GM21423 (cell line): ENCODE results near the gene MAP2.
A peak's percentile ranks its signal among the peaks of the same experiment; 100 is the strongest.

Source experiments
- ATAC-seq: cut with Tn5 transposase; IDR thresholded peaks from one replicate; pipeline ENCODE4 v1.9.1; 2021; ENCODE audit warnings: mild to moderate bottlenecking, moderate library complexity; ENCODE audit not compliant: unreplicated experiment

The MAP2 gene, protein sequence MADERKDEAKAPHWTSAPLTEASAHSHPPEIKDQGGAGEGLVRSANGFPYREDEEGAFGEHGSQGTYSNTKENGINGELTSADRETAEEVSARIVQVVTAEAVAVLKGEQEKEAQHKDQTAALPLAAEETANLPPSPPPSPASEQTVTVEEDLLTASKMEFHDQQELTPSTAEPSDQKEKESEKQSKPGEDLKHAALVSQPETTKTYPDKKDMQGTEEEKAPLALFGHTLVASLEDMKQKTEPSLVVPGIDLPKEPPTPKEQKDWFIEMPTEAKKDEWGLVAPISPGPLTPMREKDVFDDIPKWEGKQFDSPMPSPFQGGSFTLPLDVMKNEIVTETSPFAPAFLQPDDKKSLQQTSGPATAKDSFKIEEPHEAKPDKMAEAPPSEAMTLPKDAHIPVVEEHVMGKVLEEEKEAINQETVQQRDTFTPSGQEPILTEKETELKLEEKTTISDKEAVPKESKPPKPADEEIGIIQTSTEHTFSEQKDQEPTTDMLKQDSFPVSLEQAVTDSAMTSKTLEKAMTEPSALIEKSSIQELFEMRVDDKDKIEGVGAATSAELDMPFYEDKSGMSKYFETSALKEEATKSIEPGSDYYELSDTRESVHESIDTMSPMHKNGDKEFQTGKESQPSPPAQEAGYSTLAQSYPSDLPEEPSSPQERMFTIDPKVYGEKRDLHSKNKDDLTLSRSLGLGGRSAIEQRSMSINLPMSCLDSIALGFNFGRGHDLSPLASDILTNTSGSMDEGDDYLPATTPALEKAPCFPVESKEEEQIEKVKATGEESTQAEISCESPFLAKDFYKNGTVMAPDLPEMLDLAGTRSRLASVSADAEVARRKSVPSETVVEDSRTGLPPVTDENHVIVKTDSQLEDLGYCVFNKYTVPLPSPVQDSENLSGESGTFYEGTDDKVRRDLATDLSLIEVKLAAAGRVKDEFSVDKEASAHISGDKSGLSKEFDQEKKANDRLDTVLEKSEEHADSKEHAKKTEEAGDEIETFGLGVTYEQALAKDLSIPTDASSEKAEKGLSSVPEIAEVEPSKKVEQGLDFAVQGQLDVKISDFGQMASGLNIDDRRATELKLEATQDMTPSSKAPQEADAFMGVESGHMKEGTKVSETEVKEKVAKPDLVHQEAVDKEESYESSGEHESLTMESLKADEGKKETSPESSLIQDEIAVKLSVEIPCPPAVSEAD (N-terminal part only)

DNA sequence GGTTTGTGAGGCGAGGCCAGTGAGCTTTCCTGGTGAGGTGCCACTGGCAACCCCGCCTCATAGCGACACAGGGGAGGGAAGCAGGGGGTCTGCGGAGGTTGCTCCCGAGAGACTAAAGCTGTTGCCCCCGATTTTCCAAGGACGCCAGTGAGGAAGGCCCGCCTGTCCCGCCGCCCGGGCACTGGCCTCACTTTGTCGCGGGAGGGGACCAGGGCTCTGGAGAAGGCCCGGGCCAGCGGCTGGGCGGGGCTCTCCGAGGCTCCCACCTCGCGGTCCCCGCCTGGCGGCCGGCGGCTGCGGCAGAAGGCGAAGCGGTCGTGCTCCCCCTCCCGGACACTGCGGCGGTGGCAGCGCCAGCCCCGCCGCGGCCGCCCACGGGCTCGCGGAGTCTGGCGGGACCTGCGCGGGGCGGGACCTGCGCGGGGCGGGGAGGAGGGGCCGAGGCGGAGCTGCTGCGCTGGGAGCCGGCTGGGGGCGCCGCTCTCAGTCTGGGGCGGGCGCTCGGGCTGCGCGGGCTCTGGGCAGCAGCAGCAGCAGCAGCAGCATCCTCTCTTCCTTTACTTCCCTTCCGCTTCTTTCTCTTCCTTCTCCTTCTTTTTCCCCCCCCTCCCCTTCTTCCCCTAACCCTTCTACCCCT lies at the start of gene MAP2:
Gene MAP2 (plus strand): TSS at position 486 of the 637 bp plus-strand sequence. CDS start 229,124 bp downstream, outside the sequence.
- peak; percentile 98 for ATAC-seq

DNA sequence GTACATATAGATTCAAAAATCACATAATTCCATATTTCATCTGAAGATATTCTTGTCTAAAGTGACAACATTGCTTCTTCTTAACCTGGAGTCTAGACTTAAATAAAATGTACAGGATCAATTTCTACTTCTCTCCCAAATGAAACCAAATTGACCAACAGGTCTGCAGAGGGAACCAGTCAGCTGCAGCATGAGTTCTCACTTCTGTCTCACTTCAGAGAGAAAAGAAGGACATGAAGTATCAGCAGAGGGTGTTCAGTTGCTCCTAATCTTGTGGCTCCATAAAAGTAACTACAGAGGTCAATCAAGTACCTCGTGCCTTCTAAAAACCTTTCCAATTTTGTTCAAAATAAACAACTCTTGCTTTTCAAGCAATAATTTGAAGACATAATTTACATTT lies 47.2 kb upstream of the MAP2 start:
- no peak for ATAC-seq

DNA sequence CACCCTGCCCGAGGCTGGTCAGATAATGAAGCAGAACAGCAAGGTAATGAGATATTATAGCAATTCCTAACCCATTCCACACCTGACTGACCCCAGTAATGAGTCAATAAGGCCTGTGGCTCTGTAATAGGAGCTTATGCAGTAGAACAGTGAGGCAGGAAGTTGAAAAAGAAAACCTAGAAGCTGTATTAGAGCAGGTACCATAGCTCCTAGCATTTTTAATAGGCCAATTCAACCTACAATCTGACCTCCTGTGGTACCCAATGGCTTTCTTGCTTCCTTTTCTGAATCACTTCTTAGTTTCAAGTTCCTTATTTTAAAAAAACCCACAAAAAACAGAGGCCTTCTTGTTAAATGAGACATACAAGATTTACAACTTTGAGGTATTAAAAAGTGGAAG lies 43.6 kb upstream of the MAP2 start:
- peak; percentile 99 for ATAC-seq

DNA sequence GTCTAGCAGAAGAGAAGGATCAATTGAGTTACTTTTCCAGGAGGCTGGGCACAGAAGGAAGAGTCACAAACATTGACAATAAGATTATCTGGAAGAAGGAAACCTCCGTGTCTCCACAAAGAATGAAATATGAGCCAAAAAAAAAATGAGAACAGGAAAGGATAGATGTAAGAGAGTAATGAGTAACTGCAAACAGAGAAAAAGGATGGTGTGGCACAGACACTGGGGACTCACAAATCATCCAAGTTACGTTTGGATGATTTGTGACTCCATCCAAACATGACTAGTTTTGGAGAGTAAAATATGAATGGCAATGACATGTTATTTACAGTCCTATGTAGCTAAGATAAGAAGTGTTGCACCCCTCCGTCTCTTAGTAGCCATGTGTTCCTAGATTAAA lies 42.8 kb upstream of the MAP2 start:
- no peak for ATAC-seq

DNA sequence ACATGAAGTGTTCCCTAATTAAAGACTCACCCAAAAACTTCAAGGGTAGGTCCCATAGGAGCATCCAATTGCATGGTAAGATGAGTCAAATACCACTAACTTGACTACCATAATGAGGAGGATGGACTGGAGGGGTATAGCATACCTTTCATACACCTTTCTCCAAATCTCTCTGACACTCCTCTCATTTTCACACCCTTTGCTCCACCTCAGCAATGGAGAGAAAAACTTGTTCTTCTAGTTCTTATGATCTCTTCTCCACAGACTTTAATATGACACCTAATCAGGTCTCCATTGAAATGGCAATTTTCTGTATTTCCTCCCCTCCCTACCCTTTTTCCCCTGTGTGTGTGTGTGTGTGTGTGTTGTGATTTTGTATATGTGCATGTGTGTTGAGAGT lies 41.1 kb upstream of the MAP2 start:
- no peak for ATAC-seq

DNA sequence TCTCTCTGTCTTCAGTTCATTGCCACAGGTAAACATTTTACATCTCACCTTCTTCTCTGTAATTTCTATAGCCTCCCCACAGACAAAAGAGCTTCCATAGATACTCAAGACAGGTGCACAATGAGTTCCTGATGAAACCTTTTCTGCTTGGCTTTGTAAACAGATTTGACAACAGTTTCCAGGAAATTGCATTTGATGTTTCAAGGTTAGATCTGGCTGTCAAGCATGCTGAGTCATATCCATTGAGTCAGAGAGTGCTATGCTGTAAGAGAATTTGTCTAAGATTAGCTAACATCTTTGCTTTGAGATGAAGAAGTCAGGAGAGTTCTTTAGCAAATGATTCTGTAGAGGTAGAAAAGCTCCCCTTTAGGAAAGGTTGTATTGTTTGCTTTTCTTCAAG lies 40.6 kb upstream of the MAP2 start:
- no peak for ATAC-seq

DNA sequence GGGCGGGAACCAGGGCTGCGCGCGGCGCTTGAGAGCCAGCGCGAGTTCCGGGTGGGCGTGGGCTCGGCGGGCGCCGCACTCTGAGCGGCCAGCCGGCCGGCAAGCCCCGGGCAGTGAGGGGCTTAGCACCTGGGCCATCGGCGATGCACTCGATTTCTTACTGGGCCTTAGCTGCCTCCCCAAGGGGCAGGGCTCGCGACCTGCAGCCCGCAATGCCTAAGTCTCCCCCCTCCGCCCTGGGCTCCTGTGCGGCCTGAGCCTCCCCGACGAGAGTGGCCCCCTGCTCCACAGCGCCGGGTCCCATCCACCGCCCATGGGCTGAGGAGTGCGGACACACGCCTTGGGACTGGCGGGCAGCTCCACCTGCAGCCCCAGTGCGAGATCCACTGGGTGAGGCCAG lies 36.5 kb upstream of the MAP2 start:
- no peak for ATAC-seq

DNA sequence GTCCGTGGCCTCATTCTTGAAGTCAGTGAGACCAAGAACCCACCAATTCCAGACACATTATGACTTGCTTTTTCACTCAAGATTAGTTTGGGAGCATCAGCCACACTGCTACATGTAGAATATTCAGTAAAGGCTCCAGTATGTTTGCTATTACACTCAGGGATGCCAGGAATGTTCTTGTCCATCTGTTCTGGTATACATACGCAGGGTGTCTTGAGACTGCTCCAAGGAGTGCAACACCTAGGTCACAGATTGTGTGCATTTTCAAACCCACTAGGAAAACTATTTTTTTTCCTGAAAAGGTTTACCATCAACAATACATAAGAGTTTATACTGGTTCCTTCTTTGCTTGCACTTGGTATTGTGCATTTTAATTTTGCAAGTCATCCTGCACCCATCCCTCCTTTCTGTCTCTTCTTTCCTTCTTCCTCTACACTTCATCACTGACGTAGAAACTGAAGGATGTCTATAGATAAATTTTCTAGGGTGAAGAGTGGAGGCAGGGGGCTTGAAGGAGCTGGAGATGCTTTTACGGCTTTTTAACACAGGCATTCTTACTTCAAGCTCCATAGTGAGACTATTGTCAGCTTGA lies 35.3 kb upstream of the MAP2 start:
- ATAC-seq = no peak

DNA sequence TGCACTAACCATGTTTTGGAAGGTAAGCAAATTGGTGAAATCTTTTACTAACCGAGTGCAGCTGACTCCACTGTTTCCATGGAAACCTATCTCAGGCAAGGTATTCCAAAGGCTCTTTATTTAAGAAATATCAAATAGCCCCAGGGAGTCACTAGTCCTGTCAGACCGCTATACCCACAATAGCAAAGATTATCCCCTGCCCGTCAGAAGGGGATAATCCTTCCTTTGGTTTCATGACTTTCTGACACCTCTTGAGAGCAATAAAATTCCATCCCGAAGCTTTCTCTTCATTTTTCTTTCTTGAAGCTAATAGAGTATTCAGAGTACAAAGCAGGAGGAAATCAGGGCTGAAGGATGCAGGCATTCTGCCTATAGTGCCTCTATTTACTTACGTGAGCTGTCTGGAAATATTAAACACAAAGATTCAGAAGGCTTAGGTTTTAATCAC lies 34.7 kb upstream of the MAP2 start:
- no peak for ATAC-seq

DNA sequence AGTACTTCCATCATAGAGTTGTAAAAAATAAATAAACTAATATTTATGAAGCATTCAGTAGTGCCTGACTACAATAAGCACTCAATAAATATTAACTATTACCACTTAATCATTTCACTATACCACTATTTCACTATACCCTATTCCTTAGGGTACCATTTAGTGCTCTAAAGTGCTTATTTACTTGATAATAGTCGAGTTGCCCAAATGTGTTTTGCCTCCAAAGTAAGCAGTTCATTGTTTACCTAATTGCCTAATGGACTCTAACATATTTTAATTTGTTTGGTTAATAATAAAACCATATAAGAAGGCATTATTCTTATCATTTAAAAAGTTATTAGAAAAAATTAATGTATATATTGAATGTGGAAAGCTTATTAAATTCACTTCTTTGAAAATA lies 33.0 kb upstream of the MAP2 start:
- no peak for ATAC-seq

DNA sequence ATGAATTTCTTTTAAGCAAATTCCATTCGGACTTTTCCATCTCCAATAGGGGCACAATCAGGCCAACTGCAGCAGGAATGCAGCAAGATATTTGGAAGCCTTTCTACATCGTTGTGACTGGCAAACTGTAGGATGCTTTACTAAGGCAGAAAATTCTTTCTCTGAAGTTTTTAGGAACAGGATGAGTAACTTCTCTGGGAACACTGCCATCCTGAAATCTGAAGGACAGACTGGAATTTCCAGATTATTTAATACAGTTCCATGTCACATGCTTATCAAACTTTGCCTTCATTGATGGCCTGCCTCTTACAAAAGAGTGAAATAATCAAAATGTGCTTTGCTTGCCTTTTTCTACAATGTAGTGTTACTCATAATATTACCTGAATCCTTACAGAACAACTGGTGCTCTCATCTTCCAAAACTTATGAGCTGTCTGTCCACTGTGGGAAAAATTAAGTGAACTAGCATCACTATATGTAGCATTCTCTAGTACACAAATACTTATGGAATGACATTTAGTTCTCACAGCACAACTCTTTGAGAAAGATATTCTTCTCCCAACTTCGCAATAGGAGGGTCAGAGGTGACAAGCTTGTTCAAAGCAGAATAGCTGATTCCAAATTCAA lies 32.0 kb upstream of the MAP2 start:
- no peak for ATAC-seq

DNA sequence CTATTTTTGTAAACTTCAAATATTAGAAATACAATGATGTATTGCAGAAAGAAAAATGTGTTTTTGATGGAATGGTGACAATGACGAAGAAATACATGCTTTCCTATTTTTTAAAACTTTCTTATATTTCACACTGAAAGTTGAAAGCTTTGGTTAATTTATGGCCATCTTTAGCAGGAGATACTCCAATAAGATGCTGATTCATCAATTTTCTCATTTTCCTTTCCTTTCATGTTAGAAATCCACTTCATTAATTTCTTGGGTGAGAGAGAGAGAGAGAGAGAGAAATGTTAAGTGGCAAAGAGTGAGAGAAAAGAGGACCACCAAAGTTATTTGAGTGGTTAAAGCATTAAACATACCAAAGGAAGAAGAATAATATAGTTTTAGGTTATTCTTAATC lies 28.6 kb upstream of the MAP2 start:
- ATAC-seq = no peak

DNA sequence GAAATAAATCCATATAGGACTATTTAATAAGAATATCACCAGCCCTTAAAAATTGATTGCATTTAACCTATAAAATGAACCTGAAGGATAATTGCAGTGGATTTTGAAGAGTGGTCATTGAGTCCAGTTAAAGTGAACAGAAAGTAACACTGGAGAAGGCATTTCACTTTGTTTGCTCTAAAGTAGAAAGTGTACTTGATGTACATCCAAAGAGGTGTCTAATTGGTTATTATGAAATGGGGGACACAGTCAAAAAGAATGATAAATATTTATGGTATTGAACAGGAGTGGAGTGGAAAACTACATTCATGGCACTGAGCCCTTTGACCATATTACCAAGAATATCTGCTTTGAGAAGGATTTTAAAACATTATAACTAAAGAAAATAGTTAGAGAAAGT lies 28.2 kb upstream of the MAP2 start:
- ATAC-seq = no peak

DNA sequence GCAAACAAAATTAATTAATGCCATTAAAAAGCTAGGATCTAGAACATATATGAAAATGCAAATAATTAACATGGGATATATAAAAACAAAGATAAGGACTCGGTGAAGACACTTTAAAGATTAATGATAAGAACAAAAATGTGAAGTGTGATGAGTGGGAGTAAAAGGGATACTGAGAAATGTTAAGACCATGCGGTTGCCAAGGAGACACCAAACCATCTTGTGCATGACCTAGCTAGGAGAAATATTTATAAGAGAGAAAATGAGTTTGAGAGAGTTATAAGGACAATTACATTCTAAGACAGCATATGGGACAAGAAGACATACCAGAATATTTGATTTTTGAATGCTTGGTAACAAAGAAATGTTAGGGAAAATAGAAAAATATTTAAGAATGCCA lies 25.4 kb upstream of the MAP2 start:
- no peak for ATAC-seq

DNA sequence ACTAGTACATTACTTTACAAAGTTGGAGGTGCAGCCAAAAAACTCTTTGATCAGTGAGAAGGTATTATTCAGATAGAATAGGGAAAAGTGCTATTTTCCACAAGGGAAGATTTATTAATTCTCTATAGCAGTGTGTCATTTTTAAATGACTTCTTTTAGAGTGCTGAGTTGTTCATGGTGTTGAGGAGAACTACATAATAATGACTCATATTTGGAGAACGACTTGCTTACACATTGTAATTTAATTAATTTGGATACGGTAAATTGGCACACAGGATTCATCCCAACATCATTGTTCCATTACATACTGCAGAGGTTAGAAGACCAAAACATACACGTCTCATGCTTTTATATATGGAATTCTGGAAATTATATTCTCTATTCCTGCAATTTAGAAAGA lies 22.1 kb upstream of the MAP2 start:
- ATAC-seq = no peak

DNA sequence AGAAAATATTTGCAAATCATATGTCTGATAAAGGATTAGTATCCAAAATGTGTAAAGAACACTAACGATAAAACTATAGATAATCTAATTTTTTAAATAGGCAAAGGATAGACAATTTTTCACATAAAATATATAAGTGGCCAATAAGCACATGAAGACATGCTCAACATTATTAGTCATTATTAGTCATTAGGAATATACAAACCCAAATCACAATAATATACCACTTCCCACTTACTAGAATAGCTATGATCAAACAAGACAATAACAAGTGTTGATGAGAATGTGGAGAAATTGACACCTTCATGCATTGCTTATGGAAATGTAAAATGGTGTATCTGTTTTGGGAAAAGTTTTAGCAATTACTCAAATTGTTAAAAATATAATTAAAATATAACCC lies 12.6 kb upstream of the MAP2 start:
- no peak for ATAC-seq

DNA sequence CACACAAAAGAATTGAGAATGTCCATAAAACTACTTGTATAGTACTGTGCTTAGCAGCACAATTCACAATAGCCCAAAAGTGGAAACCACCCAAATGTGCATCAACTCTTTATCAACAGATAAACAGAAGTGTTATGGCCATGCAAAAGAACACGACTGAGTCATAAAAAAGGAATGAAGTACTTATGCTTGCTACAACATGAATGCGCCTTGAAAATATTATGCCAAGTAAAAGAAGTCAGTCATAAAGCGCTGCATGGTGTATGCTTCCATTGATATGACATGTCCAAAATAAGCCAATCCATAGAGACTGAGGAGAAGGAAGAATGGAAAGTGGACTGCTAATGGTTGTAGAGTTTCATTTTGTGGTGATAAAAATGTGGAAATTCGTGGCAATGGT lies 12.1 kb upstream of the MAP2 start:
- no peak for ATAC-seq

DNA sequence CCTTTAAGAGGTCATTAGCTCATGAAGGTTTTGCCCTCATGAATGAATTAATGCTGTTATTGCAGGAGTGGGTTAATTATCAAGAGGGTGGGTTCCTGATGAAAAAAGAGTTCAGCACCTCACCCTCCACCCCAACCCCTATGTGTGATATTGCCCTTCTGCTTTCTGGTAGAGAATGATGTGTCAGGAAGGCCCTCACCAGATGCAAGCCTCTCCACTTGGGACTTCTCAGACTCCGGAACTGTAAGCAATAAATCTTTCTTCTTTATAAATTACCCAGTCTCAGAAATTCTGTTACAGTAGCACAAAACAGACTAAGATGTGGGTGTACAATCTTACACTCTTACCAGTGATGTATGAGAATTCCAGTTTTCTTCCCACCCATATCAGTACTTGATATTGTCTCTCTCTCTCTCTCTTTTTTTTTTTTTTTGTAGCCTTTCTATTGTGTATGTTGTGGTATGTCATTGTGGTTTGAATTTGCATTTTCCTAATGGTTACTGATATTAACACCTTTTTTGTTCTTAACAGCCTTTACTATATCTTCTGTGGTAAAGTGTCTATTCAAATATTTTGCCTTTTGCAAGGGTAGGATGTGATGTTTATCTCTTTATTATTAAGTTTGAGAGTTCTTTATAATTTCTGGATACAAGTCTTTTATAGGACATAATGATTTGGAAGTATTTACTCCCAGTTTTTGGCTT lies 10.4 kb upstream of the MAP2 start:
- no peak for ATAC-seq

DNA sequence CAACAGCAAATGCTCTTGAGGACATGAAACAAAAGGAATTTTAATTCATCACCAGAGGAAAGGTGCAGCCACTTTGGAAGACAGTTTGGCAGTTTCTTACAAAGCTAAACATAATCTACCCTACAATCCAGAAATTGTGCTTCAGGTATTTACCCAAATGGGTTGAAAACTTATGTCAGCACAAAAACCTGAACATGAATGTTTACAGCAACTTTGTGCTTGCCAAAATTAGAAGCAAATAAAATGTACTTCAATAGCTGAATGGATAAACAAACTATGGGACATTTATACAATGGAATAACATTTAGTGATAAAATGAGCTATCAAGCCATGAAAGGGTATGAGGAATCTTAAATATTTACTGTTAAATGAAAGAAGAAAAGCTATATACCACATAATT lies 6.9 kb upstream of the MAP2 start:
- ATAC-seq = no peak
